ENCODE measurements around the gene FCGBP. TPM values are rescaled to one million over a fixed set of nuclear protein-coding genes. Genes with fewer than 3 reads are reported as not detected.

The FCGBP gene
- total RNA-seq, 2 donors from 2014 or later, result 120 to 142 TPM

DNA sequence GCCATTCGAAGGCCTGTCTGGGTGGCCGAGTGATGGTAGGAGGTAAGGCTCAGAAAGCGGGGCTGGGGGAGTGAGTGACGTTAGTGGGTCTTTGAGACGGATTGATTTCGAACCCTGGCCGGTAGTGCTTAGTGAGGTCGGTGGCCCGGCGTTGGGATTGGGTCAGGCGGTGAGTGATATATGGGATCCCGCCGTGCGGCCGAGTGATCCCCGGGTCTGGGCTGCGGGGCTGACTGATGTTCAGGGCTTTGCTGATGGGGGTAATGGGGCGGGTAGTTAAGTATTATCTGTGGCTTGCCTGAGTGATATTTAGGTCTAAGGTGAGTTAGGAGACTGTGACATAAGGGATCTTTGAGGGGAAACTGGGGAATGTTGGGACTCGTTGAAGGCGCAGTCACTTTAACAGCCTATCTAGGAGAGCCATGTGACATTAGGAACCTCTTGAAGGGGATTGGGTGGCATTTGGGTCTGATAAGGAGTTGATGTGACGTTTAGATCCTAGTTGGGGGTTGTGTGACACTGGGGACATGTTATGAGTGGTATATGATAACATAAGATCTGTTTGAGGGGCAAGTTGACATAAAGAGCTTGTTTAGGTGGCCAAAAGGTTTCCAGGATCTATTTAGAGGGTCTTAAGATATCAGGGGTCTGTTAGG is 37.1 kb upstream of the FCGBP start:
- H3K4me3 ChIP-seq, result peak overlapping the region; percentile 83
- TF ChIP-seq, protein P1, sequence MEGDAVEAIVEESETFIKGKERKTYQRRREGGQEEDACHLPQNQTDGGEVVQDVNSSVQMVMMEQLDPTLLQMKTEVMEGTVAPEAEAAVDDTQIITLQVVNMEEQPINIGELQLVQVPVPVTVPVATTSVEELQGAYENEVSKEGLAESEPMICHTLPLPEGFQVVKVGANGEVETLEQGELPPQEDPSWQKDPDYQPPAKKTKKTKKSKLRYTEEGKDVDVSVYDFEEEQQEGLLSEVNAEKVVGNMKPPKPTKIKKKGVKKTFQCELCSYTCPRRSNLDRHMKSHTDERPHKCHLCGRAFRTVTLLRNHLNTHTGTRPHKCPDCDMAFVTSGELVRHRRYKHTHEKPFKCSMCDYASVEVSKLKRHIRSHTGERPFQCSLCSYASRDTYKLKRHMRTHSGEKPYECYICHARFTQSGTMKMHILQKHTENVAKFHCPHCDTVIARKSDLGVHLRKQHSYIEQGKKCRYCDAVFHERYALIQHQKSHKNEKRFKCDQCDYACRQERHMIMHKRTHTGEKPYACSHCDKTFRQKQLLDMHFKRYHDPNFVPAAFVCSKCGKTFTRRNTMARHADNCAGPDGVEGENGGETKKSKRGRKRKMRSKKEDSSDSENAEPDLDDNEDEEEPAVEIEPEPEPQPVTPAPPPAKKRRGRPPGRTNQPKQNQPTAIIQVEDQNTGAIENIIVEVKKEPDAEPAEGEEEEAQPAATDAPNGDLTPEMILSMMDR (IDR thresholded peaks at IDR 0.05), result no peak
- H3K36me3 ChIP-seq, result peaks cover 16% of the 10 kb centered on the region
- peak overlapping the region; percentile 72 to 74 for H3K27ac ChIP-seq
- no peaks in the 10 kb centered on the region for H3K9me3 ChIP-seq
- H3K27me3 ChIP-seq (replicated peaks; ENCODE audit: insufficient read depth), result no peaks in the 10 kb centered on the region
- DNase-seq (ENCODE audit: low spot score) (peak; percentile 8), ATAC-seq (ENCODE audit: insufficient number of reproducible peaks, low FRiP score, low read depth) (no peak)
- peaks cover 9 to 16% of the 10 kb centered on the region in 2 donors for H3K4me1 ChIP-seq (ENCODE audit: control insufficient read depth in 1 of 2, low read depth in 2 of 2)

DNA sequence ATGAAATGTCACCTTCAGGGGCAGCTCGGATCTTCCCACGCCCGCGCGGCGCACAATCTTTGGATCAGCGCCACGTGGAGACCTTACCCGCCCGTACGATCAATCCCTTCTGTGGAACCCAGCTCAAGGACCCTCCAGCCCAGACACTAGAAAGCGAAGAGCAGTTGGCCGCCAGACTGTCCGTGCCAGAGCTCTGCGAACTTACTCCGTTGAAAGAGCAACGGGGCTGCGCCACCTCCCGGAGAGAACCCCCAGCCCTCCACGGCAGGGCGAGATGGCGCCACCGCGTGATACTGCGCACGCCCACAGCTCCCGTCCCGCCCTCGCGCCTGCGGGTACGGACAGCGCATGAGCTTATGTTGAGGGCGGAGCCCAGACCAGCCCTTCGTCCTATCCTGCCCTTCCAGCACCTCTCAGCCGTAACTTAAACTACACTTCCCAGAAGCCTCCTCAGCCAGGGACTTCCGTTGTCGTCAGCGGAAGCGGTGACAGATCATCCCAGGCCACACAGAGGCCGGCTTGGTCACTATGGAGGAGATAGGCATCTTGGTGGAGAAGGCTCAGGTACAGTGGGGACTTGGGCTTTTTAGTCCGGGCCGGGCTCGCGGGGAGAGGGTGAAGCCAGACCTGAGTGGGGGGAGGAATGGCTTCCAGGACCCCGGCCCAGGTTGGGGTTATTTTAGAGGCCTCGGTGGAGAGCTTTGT is 36.4 kb upstream of the FCGBP start, which contains the start of gene PSMC4:
TSS of gene PSMC4 (plus strand) at position 491 of the 705 bp plus-strand sequence. CDS start at position 529, 38 bp downstream.
- TF ChIP-seq, protein P1 (IDR thresholded peaks at IDR 0.05), result peak; percentile 51
- peaks cover 16% of the 10 kb centered on the region for H3K36me3 ChIP-seq
- H3K27ac ChIP-seq, result peak within 1 kb of the TSS; percentile 84 to 87
- DNase-seq (ENCODE audit: low spot score) (peak; percentile 87), ATAC-seq (ENCODE audit: insufficient number of reproducible peaks, low FRiP score, low read depth) (peak; percentile 88)
- no peaks in the 10 kb centered on the region for H3K27me3 ChIP-seq (replicated peaks; ENCODE audit: insufficient read depth)
- H3K4me3 ChIP-seq, result peak within 1 kb of the TSS; percentile 83
- H3K4me1 ChIP-seq (ENCODE audit: control insufficient read depth in 1 of 2, low read depth in 2 of 2), result peaks cover 9 to 16% of the 10 kb centered on the region in 2 donors
- H3K9me3 ChIP-seq, result no peaks in the 10 kb centered on the region

DNA sequence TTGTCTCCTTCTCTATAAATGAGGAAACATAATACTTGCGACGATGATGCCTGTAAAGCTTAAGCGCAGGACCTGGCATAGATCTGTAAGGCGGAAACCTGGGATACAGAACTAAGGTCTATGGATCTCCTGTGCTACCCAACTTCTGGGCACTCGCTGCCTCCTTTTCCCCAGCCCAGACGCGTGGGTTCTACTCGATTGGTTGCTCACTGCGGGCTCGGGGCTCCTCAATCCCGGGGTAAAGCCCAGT is 35.9 kb upstream of the FCGBP start:
- Histone ChIP-seq H3K27ac (peak overlapping the region; percentile 84 to 87), H3K27me3 (replicated peaks; ENCODE audit: insufficient read depth) (no peaks in the 10 kb centered on the region), H3K36me3 (peaks cover 12% of the 10 kb centered on the region), H3K9me3 (no peaks in the 10 kb centered on the region), H3K4me3 (peak overlapping the region; percentile 83), H3K4me1 (ENCODE audit: control insufficient read depth in 1 of 2, low read depth in 2 of 2) (peaks cover 9 to 16% of the 10 kb centered on the region in 2 donors)
- TF ChIP-seq, protein P1 (IDR thresholded peaks at IDR 0.05), result no peak
- no peak for ATAC-seq (ENCODE audit: insufficient number of reproducible peaks, low FRiP score, low read depth)
- DNase-seq (ENCODE audit: low spot score), result no peak

DNA sequence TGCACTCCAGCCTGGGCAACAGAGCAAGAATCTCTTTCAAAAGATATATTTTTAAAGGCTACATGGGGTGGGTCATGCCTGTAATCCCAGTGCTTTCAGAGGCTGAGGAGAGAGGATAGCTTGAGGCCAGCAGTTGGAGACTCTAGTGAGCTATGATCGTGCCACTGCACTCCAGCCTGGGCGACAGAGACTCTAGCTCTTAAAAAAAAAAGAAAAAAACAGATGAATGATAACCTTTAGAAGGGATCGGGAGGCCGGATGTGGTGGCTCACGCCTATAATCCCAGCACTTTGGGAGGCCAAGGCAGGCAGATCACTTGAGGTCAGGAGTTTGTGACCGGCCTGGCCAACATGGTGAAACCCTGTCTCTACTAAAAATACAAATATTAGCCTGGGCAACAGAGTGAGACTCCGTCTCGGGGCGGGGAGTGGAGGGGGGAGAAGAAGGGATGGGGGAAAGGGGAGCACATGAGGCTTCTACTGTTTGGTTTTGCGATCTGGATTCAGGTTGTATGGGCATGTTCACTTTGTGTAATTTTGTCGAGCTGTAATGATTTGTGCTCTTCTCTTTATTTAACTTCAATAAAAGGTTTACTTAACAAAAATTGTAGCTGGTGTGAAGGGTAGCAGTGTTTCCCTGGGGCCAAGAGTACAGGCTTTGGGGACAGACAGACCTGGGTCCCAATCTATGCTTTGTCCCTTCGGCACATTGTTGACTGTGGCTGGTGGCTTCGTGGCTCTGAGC is 35.4 kb upstream of the FCGBP start:
- peak overlapping the region; percentile 84 to 87 for H3K27ac ChIP-seq
- peak overlapping the region; percentile 83 for H3K4me3 ChIP-seq
- TF ChIP-seq, protein P1 (IDR thresholded peaks at IDR 0.05), result no peak
- H3K9me3 ChIP-seq, result no peaks in the 10 kb centered on the region
- no peaks in the 10 kb centered on the region for H3K27me3 ChIP-seq (replicated peaks; ENCODE audit: insufficient read depth)
- ATAC-seq (ENCODE audit: insufficient number of reproducible peaks, low FRiP score, low read depth) (no peak), DNase-seq (ENCODE audit: low spot score) (no peak)
- H3K36me3 ChIP-seq, result peaks cover 9% of the 10 kb centered on the region
- peaks cover 9 to 16% of the 10 kb centered on the region in 2 donors for H3K4me1 ChIP-seq (ENCODE audit: control insufficient read depth in 1 of 2, low read depth in 2 of 2)

DNA sequence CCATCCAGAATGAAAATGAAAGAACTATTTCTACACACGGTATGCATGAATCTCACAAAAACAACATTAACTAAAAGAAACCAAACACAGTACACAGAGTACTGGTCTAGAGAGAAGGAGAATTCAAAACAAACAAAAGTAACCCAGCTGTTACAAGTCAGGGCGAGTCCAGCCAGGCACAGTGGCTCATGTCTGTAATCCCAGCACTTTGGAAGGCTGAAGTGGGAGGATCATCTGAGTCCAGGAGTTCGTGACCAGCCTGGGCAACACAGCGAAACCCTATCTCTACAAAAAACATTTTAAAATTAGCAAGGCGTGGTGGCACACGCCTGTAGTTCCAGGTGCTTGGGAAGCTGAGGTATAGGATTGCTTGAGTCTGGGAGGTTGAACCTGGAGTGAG is 34.8 kb upstream of the FCGBP start:
- H3K36me3 ChIP-seq, result peaks cover 3% of the 10 kb centered on the region
- DNase-seq (ENCODE audit: low spot score), result no peak
- H3K27me3 ChIP-seq (replicated peaks; ENCODE audit: insufficient read depth), result no peaks in the 10 kb centered on the region
- peaks cover 9 to 16% of the 10 kb centered on the region in 2 donors for H3K4me1 ChIP-seq (ENCODE audit: control insufficient read depth in 1 of 2, low read depth in 2 of 2)
- no peaks in the 10 kb centered on the region for H3K9me3 ChIP-seq
- no peak for ATAC-seq (ENCODE audit: insufficient number of reproducible peaks, low FRiP score, low read depth)
- H3K4me3 ChIP-seq, result no peak overlapping the region
- H3K27ac ChIP-seq, result no peak overlapping the region
- TF ChIP-seq, protein P1 (IDR thresholded peaks at IDR 0.05), result no peak
